Upper lobe of left lung (tissue), 4 donors: ENCODE data around the gene PLAC1.

ENCODE experiments used
- CTCF ChIP-seq, 6 experiments: fragments of 450-650 bp in 4 of 6; fragments of 200-600 bp in 2 of 6; sonication (generic) in 2 of 6; IDR thresholded peaks; one replicate each; pipeline ENCODE4 v1.5.1; 2016 to 2019; ENCODE audit warnings: antibody characterized with exemption in 6 of 6
- EP300 ChIP-seq, 4 donors: sonication (generic); formaldehyde crosslinking; IDR thresholded peaks; one replicate each; pipeline ENCODE4 v1.5.1; 2017; ENCODE audit warnings: antibody characterized with exemption in 4 of 4, control low read depth in 2 of 4
- POLR2A ChIP-seq, 4 donors: fragments of 450-650 bp; IDR thresholded peaks; one replicate each; pipeline ENCODE4 v1.5.1; 2016 to 2017; ENCODE audit warnings: antibody characterized with exemption in 4 of 4, mild to moderate bottlenecking in 2 of 4
- POLR2AphosphoS5 ChIP-seq, 2 donors: sonication (generic); formaldehyde crosslinking; IDR thresholded peaks; one replicate each; pipeline ENCODE4 v1.5.1; 2017; ENCODE audit warnings: antibody characterized with exemption in 2 of 2

- no peak for TF ChIP-seq CTCF (IDR thresholded peaks at IDR 0.05)
- TF ChIP-seq POLR2A (IDR thresholded peaks at IDR 0.05): no peak
- no peak for TF ChIP-seq POLR2AphosphoS5 (IDR thresholded peaks at IDR 0.05)
- no peak for TF ChIP-seq EP300 (IDR thresholded peaks at IDR 0.05)
These were observed 14.9 kb upstream of the PLAC1 start for GRCh38 chrX:134673123-134673522.
